GM18951 (cell line): Measurements from ENCODE around the gene VSNL1.
"Not testable (repeated sequence)": the region's sequence is repeated elsewhere in the genome, so short reads cannot be mapped to it uniquely, and the experiment has no call there.

Experiments used
- POLR2A ChIP-seq: IDR thresholded peaks from 4 replicates; pipeline ENCODE4 v1.6.1; 2011; ENCODE audit warnings: mild to moderate bottlenecking; ENCODE audit not compliant: insufficient read length, insufficient read depth; ENCODE audit errors: extremely low read depth
- in situ Hi-C: fragments of 300-500 bp; cut with MboI; formaldehyde crosslinking; loops from one replicate; pipeline ENCODE4 v1.12.0; 2022; ENCODE audit warnings: low sequenced_read_pairs, mixed read lengths, inconsistent platforms; ENCODE audit not compliant: unreplicated experiment

The VSNL1 gene

GRCh38 chr2:17547237-17547636 lies 6.7 kb downstream of the VSNL1 start:
- in situ Hi-C loops = no loop called here
- TF ChIP-seq POLR2A = no peak

GRCh38 chr2:17547737-17548136 lies 7.2 kb downstream of the VSNL1 start:
- TF ChIP-seq POLR2A = no peak
- in situ Hi-C loops = no loop called here

- no peak for TF ChIP-seq POLR2A
- in situ Hi-C loops = no loop called here
Measured at GRCh38 chr2:17550907-17551306, 10.4 kb downstream of the VSNL1 start.

GRCh38 chr2:17555150-17555549 lies 14.7 kb downstream of the VSNL1 start:
- TF ChIP-seq POLR2A = no peak

GRCh38 chr2:17557596-17557995 lies 17.1 kb downstream of the VSNL1 start:
- in situ Hi-C loops = no loop called here
- no peak for TF ChIP-seq POLR2A

More at GRCh38 chr2:17555150-17555549, 14.7 kb downstream of the VSNL1 start:
- in situ Hi-C loops = no loop called here

GRCh38 chr2:17558053-17558452 lies 17.6 kb downstream of the VSNL1 start:
- no peak for TF ChIP-seq POLR2A
- in situ Hi-C loops = no loop called here

- in situ Hi-C loops = no loop called here
- no peak for TF ChIP-seq POLR2A
Measured at GRCh38 chr2:17558878-17559277, 18.4 kb downstream of the VSNL1 start.

GRCh38 chr2:17565726-17566125 lies 25.2 kb downstream of the VSNL1 start:
- in situ Hi-C loops = not testable (repeated sequence)

GRCh38 chr2:17571681-17572080 lies 31.2 kb downstream of the VSNL1 start:
- TF ChIP-seq POLR2A = no peak
- in situ Hi-C loops = no loop called here

- no peak for TF ChIP-seq POLR2A
Measured at GRCh38 chr2:17573085-17573803, 32.7 kb downstream of the VSNL1 start.

GRCh38 chr2:17573804-17574175 lies 33.3 kb downstream of the VSNL1 start:
- TF ChIP-seq POLR2A = no peak
- in situ Hi-C loops = no loop called here

More at GRCh38 chr2:17573085-17573803, 32.7 kb downstream of the VSNL1 start:
- in situ Hi-C loops = no loop called here

- in situ Hi-C loops = no loop called here
- TF ChIP-seq POLR2A = no peak
Measured at GRCh38 chr2:17574406-17575073, 34.0 kb downstream of the VSNL1 start.

GRCh38 chr2:17576802-17577201 lies 36.3 kb downstream of the VSNL1 start:
- no peak for TF ChIP-seq POLR2A
- in situ Hi-C loops = no loop called here

- in situ Hi-C loops = no loop called here
- TF ChIP-seq POLR2A = no peak
Measured at GRCh38 chr2:17578466-17578928, 38.0 kb downstream of the VSNL1 start.
